HG02852 (cell line): ENCODE results near the gene GFY.
"Not testable (repeated sequence)": the region's sequence is repeated elsewhere in the genome, so short reads cannot be mapped to it uniquely, and the experiment has no call there.

Experiments
- ATAC-seq: cut with Tn5 transposase; IDR thresholded peaks from one replicate; pipeline ENCODE4 v1.9.1; 2021; ENCODE audit warnings: mild to moderate bottlenecking, moderate library complexity; ENCODE audit not compliant: unreplicated experiment

GFY gene

GRCh38 chr19:49468746-49469447 is 43.7 kb downstream of the GFY start:
- ATAC-seq, result peak; percentile 51

- peak; percentile 63 for ATAC-seq
Measured at GRCh38 chr19:49469828-49470614, 44.8 kb downstream of the GFY start.

GRCh38 chr19:49470615-49470978 is 45.4 kb downstream of the GFY start:
- no peak for ATAC-seq

- no peak for ATAC-seq
Measured at GRCh38 chr19:49472936-49473335, 47.7 kb downstream of the GFY start.

- not testable (repeated sequence) for ATAC-seq
Measured at GRCh38 chr19:49473501-49473867, 48.3 kb downstream of the GFY start.

GRCh38 chr19:49473868-49474541 is 48.8 kb downstream of the GFY start, which contains the start of gene FLT3LG:
Gene FLT3LG (plus strand): TSS chr19:49474215. CDS start chr19:49474640, 425 bp downstream.
- peak; percentile 42 for ATAC-seq

- ATAC-seq, result no peak
Measured at GRCh38 chr19:49474542-49474924, 49.3 kb downstream of the GFY start.

GRCh38 chr19:49475191-49475917 is 50.2 kb downstream of the GFY start:
- ATAC-seq, result no peak

- no peak for ATAC-seq
Measured at GRCh38 chr19:49475995-49476880, 51.0 kb downstream of the GFY start.
